K562 (cell line): ENCODE results near the gene MLLT1. TPM values are rescaled to one million over a fixed set of nuclear protein-coding genes. Genes with fewer than 3 reads are reported as not detected.

Source experiments
- ATAC-seq: fragments of 200-7000 bp; cut with Tn5 transposase; 3 replicates; pipeline ENCODE4 v1.9.1; 2020; ENCODE audit warnings: moderate library complexity
- BruUV-seq: library from RNA; stranded (reverse); fragments of 400-500 nt; replicated peaks from 2 replicates; lab custom pipeline; 2021; lab: Mats Ljungman, UMichigan
- CTCF ChIA-PET: fragments of 300-600 bp; formaldehyde crosslinking; extraction: SDS; loops from one replicate; lab custom pipeline; 2021; ENCODE audit warnings: low intra/inter-chr PET ratio; lab: Yijun Ruan, JAX
- POLR2A ChIA-PET: fragments of 300-600, 350-650 bp; sonication (Branson Sonifier 250); formaldehyde crosslinking; extraction: SDS; loops from one replicate; lab custom pipeline; 2021; ENCODE audit warnings: antibody characterized with exemption, inconsistent platforms; lab: Yijun Ruan, JAX
- DNase-seq, 4 experiments: peaks; one replicate each; pipeline versions ENCODE4 v3.0.0 to v3.0.0-alpha.2; 2011 to 2018; ENCODE audit warnings: low spot score in 3 of 4, mixed read lengths in 3 of 4; ENCODE audit errors: extremely low read depth in 1 of 4
- FAIRE-seq: peaks from 2 replicates; lab custom pipeline; 2011; peaks lifted over from hg19 to GRCh38; lab: Jason Lieb, UNC
- H2AFZ ChIP-seq: 2 replicates; pipeline ENCODE4 v1.6.0; 2011; ENCODE audit warnings: low read depth, low read length, control low read depth, inconsistent platforms
- H3K27ac ChIP-seq: fragments of 200-600 bp; 3 replicates; pipeline ENCODE4 v1.8.0; 2011; ENCODE audit warnings: low read depth, mild to moderate bottlenecking, control low read depth, inconsistent platforms, low read length, moderate library complexity, mixed read lengths; ENCODE audit errors: extremely low read depth
- H3K27me3 ChIP-seq, 2 experiments: fragments of 300-600 bp in 1 of 2; 2 replicates in 1 of 2; 3 replicates in 1 of 2; pipeline versions ENCODE4 v1.6.0 to v1.8.0; 2011; ENCODE audit warnings: inconsistent platforms in 2 of 2, low read length in 2 of 2, mild to moderate bottlenecking in 1 of 2, mixed read lengths in 1 of 2, moderate library complexity in 1 of 2; ENCODE audit not compliant: control insufficient read depth in 2 of 2, insufficient read depth in 2 of 2
- H3K36me3 ChIP-seq: fragments of 300-600 bp; 3 replicates; pipeline ENCODE4 v1.8.0; 2011; ENCODE audit warnings: mild to moderate bottlenecking, low read length, inconsistent platforms; ENCODE audit not compliant: control insufficient read depth, insufficient read depth
- H3K4me1 ChIP-seq, 2 experiments: fragments of 200-600 bp in 1 of 2; replicated peaks in 1 of 2; 2 replicates in 1 of 2; 3 replicates in 1 of 2; pipeline versions ENCODE4 v1.5.1 to v1.8.0; 2011; ENCODE audit warnings: inconsistent platforms in 2 of 2, low read length in 2 of 2, mild to moderate bottlenecking in 1 of 2, mixed read lengths in 1 of 2, moderate library complexity in 1 of 2; ENCODE audit not compliant: control insufficient read depth in 2 of 2, insufficient read depth in 2 of 2
- H3K4me2 ChIP-seq: 2 replicates; pipeline ENCODE4 v1.6.1; 2011; ENCODE audit warnings: low read length, control low read depth, inconsistent platforms, mixed read lengths; ENCODE audit not compliant: insufficient read depth
- H3K4me3 ChIP-seq: fragments of 200-600 bp; sonication (generic), shearing (Covaris generic); 2 replicates; pipeline ENCODE4 v1.5.1; 2016; ENCODE audit warnings: control low read depth, inconsistent platforms
- H3K79me2 ChIP-seq: fragments of 200-600 bp; 3 replicates; pipeline ENCODE4 v1.8.0; 2011; ENCODE audit warnings: low read length, inconsistent platforms; ENCODE audit not compliant: control insufficient read depth, insufficient read depth
- H3K9ac ChIP-seq, 2 experiments: 2 replicates each; pipeline versions ENCODE4 v1.6.0 to v1.6.1; 2011; ENCODE audit warnings: low read depth in 2 of 2, low read length in 2 of 2, control low read depth in 1 of 2, inconsistent platforms in 1 of 2, mild to moderate bottlenecking in 1 of 2, mixed read lengths in 1 of 2; ENCODE audit not compliant: insufficient read depth in 1 of 2
- H3K9me1 ChIP-seq: one replicate; pipeline ENCODE4 v1.6.0; 2011; ENCODE audit warnings: inconsistent platforms, mild to moderate bottlenecking, low read length, moderate library complexity; ENCODE audit not compliant: control insufficient read depth, insufficient read depth
- H3K9me3 ChIP-seq: replicated peaks from 2 replicates; pipeline ENCODE4 v1.5.1; 2011; ENCODE audit warnings: low read depth, low read length, inconsistent platforms; ENCODE audit not compliant: control insufficient read depth, insufficient read depth
- H4K20me1 ChIP-seq: replicated peaks from 2 replicates; pipeline ENCODE4 v1.6.1; 2011; ENCODE audit warnings: low read length, inconsistent platforms, mixed read lengths; ENCODE audit not compliant: control insufficient read depth, insufficient read depth
- EZH2 ChIP-seq: IDR thresholded peaks from 2 replicates; pipeline ENCODE4 v1.6.1; 2012; ENCODE audit warnings: low read depth, mild to moderate bottlenecking, inconsistent platforms, low read length, borderline replicate concordance
- FIP1L1 ChIP-seq: fragments of 200-400 bp; formaldehyde crosslinking; IDR thresholded peaks from 2 replicates; pipeline ENCODE4 v1.6.1; 2018; ENCODE audit warnings: mild to moderate bottlenecking, low read depth, low read length; ENCODE audit not compliant: poor library complexity, severe bottlenecking
- HNRNPK ChIP-seq: fragments of 200-400 bp; formaldehyde crosslinking; IDR thresholded peaks from one replicate; pipeline ENCODE4 v1.6.1; 2018; ENCODE audit warnings: mild to moderate bottlenecking, low read depth, low read length; ENCODE audit not compliant: poor library complexity, severe bottlenecking
- NRF1 ChIP-seq, 2 experiments: fragments of 450-650 bp; IDR thresholded peaks in 1 of 2; conservative IDR thresholded peaks in 1 of 2; 2 replicates each; pipeline ENCODE4 v1.6.1; 2014; ENCODE audit warnings: mild to moderate bottlenecking in 2 of 2
- RUNX1 ChIP-seq: sonication (generic); IDR thresholded peaks from 2 replicates; pipeline ENCODE4 v1.6.1; 2016; ENCODE audit warnings: antibody characterized with exemption, low read depth
- SMAD4 ChIP-seq: fragments of 250-450 bp; sonication (Bioruptor Pico); conservative IDR thresholded peaks from 2 replicates; pipeline ENCODE4 v1.8.0; 2021; ENCODE audit warnings: inconsistent platforms, mild to moderate bottlenecking, moderate library complexity
- WGBS: fragments of 100-300 bp; shearing (Covaris generic); methylation state at CpG from one replicate; pipeline ENCODE4 v1.1.6; 2016; ENCODE audit warnings: low coverage, mixed read lengths; ENCODE audit not compliant: insufficient coverage; ENCODE audit errors: missing lambda C conversion rate; 5-methylcytosine and 5-hydroxymethylcytosine counted together
- in situ Hi-C: fragments of 300-500 bp; cut with MboI; formaldehyde crosslinking; loops from 4 replicates; pipeline ENCODE4 v1.15.0; 2018; ENCODE audit warnings: inconsistent platforms, mixed read lengths
- intact Hi-C: fragments of 100-400 bp; cut with micrococcal nuclease; formaldehyde crosslinking; loops from 2 replicates; pipeline ENCODE4 v1.14.2; 2022
- polyA plus RNA-seq, 8 experiments: library from polyadenylated mRNA; depleted of rRNA in 4 of 8; stranded (reverse) in 5 of 8; unstranded in 3 of 8; fragments of >200 nt; fragmentation: Nextera tagmentation in 2 of 8; fragmentation: Illumina TruSeq in 1 of 8; extraction: Ambion mirVana in 2 of 8; extraction: Trizol in 1 of 8; gene quantifications; 2 replicates each; pipeline versions ENCODE4 v1.2.1 to v1.2.3, GENCODE V29; 2011 to 2014; ENCODE audit warnings: inconsistent platforms in 1 of 8, missing spikeins in 1 of 8
- total RNA-seq, 7 experiments: library from RNA; depleted of rRNA in 6 of 7; stranded (reverse); fragments of >200 nt in 6 of 7; fragmentation: Illumina TruSeq in 2 of 7; extraction: Trizol in 2 of 7; gene quantifications; 2 replicates each; pipeline versions ENCODE4 v1.2.1 to v1.2.3, GENCODE V29; 2011 to 2021; ENCODE audit warnings: low replicate concordance in 1 of 7
- TF ChIP-seq, protein P1 (sequence below): fragments of 250-450 bp; sonication (Bioruptor Pico); IDR thresholded peaks from 2 replicates; pipeline ENCODE4 v1.4.0; 2020; ENCODE audit warnings: mild to moderate bottlenecking, moderate library complexity, borderline replicate concordance
- TF ChIP-seq, protein P2 (sequence below): sonication (generic); formaldehyde crosslinking; IDR thresholded peaks from 2 replicates; pipeline ENCODE4 v1.8.0; 2023; ENCODE audit warnings: mild to moderate bottlenecking, missing genetic modification reagents

MLLT1 gene
- total and polyA plus RNA-seq, 9 of the 15 experiments (the other 6 are each of a cell fraction or from before 2014, with no cell fraction given): 0.23 to 63.5 (median 15.4) TPM

- intact Hi-C loops: loop anchor here (5.0 kb wide), 1 partner anchor 38 kb away; no protein-coding TSS in a partner anchor
- ATAC-seq: no peak
Observed at GRCh38 chr19:6204866-6205723, 74.7 kb downstream of the MLLT1 start.

GRCh38 chr19:6204212-6204611 lies 75.6 kb downstream of the MLLT1 start:
- FAIRE-seq: no peak
- BruUV-seq: no TSS peak
- TF ChIP-seq RUNX1: no peak
- no peak for TF ChIP-seq SMAD4 (CRISPR knock-in tag)
- no peak for TF ChIP-seq EZH2
- TF ChIP-seq, protein P1, sequence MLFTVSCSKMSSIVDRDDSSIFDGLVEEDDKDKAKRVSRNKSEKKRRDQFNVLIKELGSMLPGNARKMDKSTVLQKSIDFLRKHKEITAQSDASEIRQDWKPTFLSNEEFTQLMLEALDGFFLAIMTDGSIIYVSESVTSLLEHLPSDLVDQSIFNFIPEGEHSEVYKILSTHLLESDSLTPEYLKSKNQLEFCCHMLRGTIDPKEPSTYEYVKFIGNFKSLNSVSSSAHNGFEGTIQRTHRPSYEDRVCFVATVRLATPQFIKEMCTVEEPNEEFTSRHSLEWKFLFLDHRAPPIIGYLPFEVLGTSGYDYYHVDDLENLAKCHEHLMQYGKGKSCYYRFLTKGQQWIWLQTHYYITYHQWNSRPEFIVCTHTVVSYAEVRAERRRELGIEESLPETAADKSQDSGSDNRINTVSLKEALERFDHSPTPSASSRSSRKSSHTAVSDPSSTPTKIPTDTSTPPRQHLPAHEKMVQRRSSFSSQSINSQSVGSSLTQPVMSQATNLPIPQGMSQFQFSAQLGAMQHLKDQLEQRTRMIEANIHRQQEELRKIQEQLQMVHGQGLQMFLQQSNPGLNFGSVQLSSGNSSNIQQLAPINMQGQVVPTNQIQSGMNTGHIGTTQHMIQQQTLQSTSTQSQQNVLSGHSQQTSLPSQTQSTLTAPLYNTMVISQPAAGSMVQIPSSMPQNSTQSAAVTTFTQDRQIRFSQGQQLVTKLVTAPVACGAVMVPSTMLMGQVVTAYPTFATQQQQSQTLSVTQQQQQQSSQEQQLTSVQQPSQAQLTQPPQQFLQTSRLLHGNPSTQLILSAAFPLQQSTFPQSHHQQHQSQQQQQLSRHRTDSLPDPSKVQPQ (CRISPR knock-in tag): no peak
- TF ChIP-seq HNRNPK: no peak
- TF ChIP-seq, protein P2, sequence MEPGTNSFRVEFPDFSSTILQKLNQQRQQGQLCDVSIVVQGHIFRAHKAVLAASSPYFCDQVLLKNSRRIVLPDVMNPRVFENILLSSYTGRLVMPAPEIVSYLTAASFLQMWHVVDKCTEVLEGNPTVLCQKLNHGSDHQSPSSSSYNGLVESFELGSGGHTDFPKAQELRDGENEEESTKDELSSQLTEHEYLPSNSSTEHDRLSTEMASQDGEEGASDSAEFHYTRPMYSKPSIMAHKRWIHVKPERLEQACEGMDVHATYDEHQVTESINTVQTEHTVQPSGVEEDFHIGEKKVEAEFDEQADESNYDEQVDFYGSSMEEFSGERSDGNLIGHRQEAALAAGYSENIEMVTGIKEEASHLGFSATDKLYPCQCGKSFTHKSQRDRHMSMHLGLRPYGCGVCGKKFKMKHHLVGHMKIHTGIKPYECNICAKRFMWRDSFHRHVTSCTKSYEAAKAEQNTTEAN (CRISPR knock-in tag): no peak

More at GRCh38 chr19:6204866-6205723, 74.7 kb downstream of the MLLT1 start:
- Histone ChIP-seq H3K27ac (no peak overlapping the region), H3K9me1 (no peaks in the 10 kb centered on the region), H3K79me2 (no peaks in the 10 kb centered on the region), H3K4me3 (no peak overlapping the region), H3K4me1 (peaks cover 3 to 11% of the 10 kb centered on the region in 2 experiments; a peak in 3 of 5 replicates), H2AFZ (no peak overlapping the region), H3K9ac (no peak overlapping the region), H3K9me3 (no peaks in the 10 kb centered on the region), H3K4me2 (no peak overlapping the region), H3K36me3 (no peaks in the 10 kb centered on the region), H3K27me3 (no peaks in the 10 kb centered on the region), H4K20me1 (0 out of 2 replicates have a peak, but pooled peaks cover 7% of the 10 kb centered on the region)
- CTCF ChIA-PET: no interaction called here
- WGBS: 76% methylated on average over 14 of the region's 19 CpGs
- POLR2A ChIA-PET: interaction anchor here (0.7 kb wide), 1 partner anchor 177 kb away, joined by 3 read pairs; no protein-coding TSS in a partner anchor
- no peak for DNase-seq
- no peak for FAIRE-seq
- TF ChIP-seq FIP1L1 (no peak), NRF1 (conservative IDR thresholded peaks at IDR 0.05 in 1 of 2, IDR thresholded peaks at IDR 0.05 in 1 of 2) (peak; percentile 50 to 53; a peak in 3 of 4 replicates)
- in situ Hi-C loops: no loop called here
- BruUV-seq: no TSS peak

More at GRCh38 chr19:6204212-6204611, 75.6 kb downstream of the MLLT1 start:
- no peak overlapping the region for H3K4me2 ChIP-seq
- peak overlapping the region; percentile 22; the same call in 1 of the 2 replicates for H2AFZ ChIP-seq
- no peak overlapping the region for H3K9ac ChIP-seq
- H3K9me3 ChIP-seq: no peaks in the 10 kb centered on the region
- H3K79me2 ChIP-seq: peaks cover under 1% of the 10 kb centered on the region
- no peak overlapping the region for H3K4me3 ChIP-seq
- in situ Hi-C loops (no loop called here), intact Hi-C loops (loop anchor here (5.0 kb wide), 1 partner anchor 37 kb away; no protein-coding TSS in a partner anchor)
- 48% methylated on average over 6 of the region's 6 CpGs for WGBS
- ATAC-seq (no peak), DNase-seq (no peak)
- peaks cover 3 to 15% of the 10 kb centered on the region in 2 experiments; a peak in 3 of 5 replicates for H3K4me1 ChIP-seq
- H3K27me3 ChIP-seq: no peaks in the 10 kb centered on the region
- ChIA-PET CTCF (no interaction called here), POLR2A (no interaction called here)
- H3K9me1 ChIP-seq: no peaks in the 10 kb centered on the region
- no peak overlapping the region for H3K27ac ChIP-seq
- H3K36me3 ChIP-seq: no peaks in the 10 kb centered on the region
- no peaks in the 10 kb centered on the region for H4K20me1 ChIP-seq
